GM06990 (cell line): ENCODE measurements around the gene KCNAB1.

Source experiments
- DNase-seq: peaks from one replicate; pipeline ENCODE4 v3.0.0-alpha.2; 2011; ENCODE audit not compliant: insufficient read length; ENCODE audit errors: extremely low read depth
- H3K27me3 ChIP-seq: replicated peaks from 2 replicates; pipeline ENCODE4 v1.6.0; 2011; ENCODE audit warnings: low read length; ENCODE audit not compliant: control insufficient read depth, insufficient read depth
- H3K36me3 ChIP-seq: 2 replicates; pipeline ENCODE4 v1.5.1; 2011; ENCODE audit warnings: low read length; ENCODE audit not compliant: control insufficient read depth, insufficient read depth
- H3K4me3 ChIP-seq: replicated peaks from 2 replicates; pipeline ENCODE4 v1.5.1; 2011; ENCODE audit warnings: low read depth, mild to moderate bottlenecking, control low read depth, low read length
- CTCF ChIP-seq: IDR thresholded peaks from 2 replicates; pipeline ENCODE4 v1.5.1; 2011; ENCODE audit warnings: low read length, control low read depth, mild to moderate bottlenecking, inconsistent platforms; ENCODE audit not compliant: insufficient read depth, poor library complexity, severe bottlenecking

The KCNAB1 gene

GRCh38 chr3:156366559-156366958 lies 246.2 kb downstream of the KCNAB1 start:
- no peak for TF ChIP-seq CTCF
- Histone ChIP-seq H3K27me3 (no peaks in the 10 kb centered on the region), H3K4me3 (no peak overlapping the region), H3K36me3 (no peaks in the 10 kb centered on the region)
- no peak for DNase-seq

DNA sequence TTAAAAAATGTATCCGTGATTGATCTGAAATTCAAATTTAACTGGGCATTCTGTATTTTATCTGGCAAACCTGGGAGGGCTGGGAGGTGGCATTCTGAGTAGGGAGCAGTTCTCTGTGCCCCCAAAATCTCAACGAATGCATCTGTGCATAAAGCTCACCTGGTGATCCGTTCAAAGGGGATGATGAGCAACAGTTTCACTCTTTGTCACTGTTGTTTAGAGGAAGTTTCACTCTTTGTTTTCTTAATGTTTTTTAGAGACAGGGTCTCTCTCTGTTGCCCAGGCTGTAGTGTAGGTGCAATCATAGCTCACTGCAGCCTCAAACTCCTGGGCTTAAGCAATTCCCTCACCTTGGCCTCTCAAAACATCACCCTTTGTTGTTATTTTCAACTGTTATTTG lies 247.8 kb downstream of the KCNAB1 start:
- H3K27me3 ChIP-seq = no peaks in the 10 kb centered on the region
- TF ChIP-seq CTCF = no peak
- H3K36me3 ChIP-seq = no peaks in the 10 kb centered on the region
- no peak overlapping the region for H3K4me3 ChIP-seq
- no peak for DNase-seq

DNA sequence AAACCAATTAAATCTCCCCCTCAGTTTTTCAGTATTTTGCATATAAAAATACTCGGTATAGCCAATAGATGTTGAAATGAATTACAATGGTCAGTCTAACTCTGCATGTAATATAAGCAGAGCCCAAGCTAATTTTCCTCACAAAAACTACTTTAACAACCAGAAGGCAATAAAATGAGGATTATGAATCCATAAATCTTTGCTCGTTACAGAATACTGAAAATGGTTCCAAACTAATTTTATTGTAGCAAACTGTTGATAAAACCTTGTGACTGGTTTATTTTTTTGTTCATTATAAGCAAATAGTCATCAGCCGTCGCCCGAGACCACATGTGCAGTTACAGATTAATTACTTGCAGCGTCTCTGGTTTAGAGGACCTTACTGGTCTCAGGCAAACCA lies 251.3 kb downstream of the KCNAB1 start:
- H3K4me3 ChIP-seq = no peak overlapping the region

GRCh38 chr3:156373095-156373494 lies 252.7 kb downstream of the KCNAB1 start:
- Histone ChIP-seq H3K4me3 (no peak overlapping the region), H3K36me3 (no peaks in the 10 kb centered on the region), H3K27me3 (no peaks in the 10 kb centered on the region; the same call in 1 of the 2 replicates)
- no peak for TF ChIP-seq CTCF
- no peak for DNase-seq

More for the DNA sequence above, 251.3 kb downstream of the KCNAB1 start:
- DNase-seq = no peak
- Histone ChIP-seq H3K36me3 (no peaks in the 10 kb centered on the region), H3K27me3 (no peaks in the 10 kb centered on the region)
- TF ChIP-seq CTCF = no peak

DNA sequence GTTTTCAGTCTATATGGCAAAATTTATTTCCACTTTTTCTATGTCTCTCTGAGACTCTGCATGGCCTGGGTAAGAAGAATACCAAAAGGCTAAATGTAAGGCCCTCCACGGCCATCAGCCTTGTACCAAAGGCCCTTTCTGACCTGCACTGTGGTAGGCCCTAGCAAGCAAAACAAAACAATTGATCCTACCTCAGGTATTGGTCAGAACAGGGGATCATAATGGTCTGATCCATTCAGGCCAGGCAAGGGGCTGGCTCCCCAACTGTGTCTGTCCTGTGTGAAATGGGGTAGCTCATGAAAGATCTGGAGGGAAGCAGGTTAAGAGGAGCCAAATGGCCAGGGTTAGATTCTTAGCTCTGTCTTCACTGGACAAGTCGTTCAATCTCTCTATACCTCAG lies 253.3 kb downstream of the KCNAB1 start:
- DNase-seq = no peak
- H3K27me3 ChIP-seq = no peaks in the 10 kb centered on the region; the same call in 1 of the 2 replicates
- no peak for TF ChIP-seq CTCF
- no peaks in the 10 kb centered on the region for H3K36me3 ChIP-seq
- H3K4me3 ChIP-seq = no peak overlapping the region

GRCh38 chr3:156376199-156376598 lies 255.8 kb downstream of the KCNAB1 start:
- DNase-seq = no peak
- H3K27me3 ChIP-seq = no peaks in the 10 kb centered on the region; the same call in 1 of the 2 replicates
- no peak overlapping the region for H3K4me3 ChIP-seq
- no peaks in the 10 kb centered on the region for H3K36me3 ChIP-seq
- TF ChIP-seq CTCF = no peak
